Measurements from ENCODE around the gene MAGEB3.

- no peak for TF ChIP-seq RAD21 (IDR thresholded peaks at IDR 0.05; ENCODE audit: low read length)
- TF ChIP-seq CTCF (IDR thresholded peaks at IDR 0.05), result no peak
- TF ChIP-seq EP300 (IDR thresholded peaks at IDR 0.05; ENCODE audit: borderline replicate concordance in 1 of 2, low read depth in 1 of 2, low read length in 1 of 2), result no peak
- no peak for TF ChIP-seq NRF1 (IDR thresholded peaks at IDR 0.05; ENCODE audit: low read depth, low read length)
- TF ChIP-seq MAX (IDR thresholded peaks at IDR 0.05; ENCODE audit: low read depth), result no peak
- no peak for TF ChIP-seq EZH2phosphoT487 (IDR thresholded peaks at IDR 0.05; ENCODE audit: borderline replicate concordance, low read depth)
- no peak for TF ChIP-seq PBX3 (IDR thresholded peaks at IDR 0.05)
- no peak for TF ChIP-seq USF2 (IDR thresholded peaks at IDR 0.05; ENCODE audit: borderline replicate concordance, low read depth, low read length)
- TF ChIP-seq REST (IDR thresholded peaks at IDR 0.05; ENCODE audit: low read depth, low read length), result no peak
- TF ChIP-seq POLR2AphosphoS5 (IDR thresholded peaks at IDR 0.05; ENCODE audit: low read depth, low read length), result no peak
- TF ChIP-seq MXI1 (IDR thresholded peaks at IDR 0.05; ENCODE audit: low read depth, low read length), result no peak
- no peak for TF ChIP-seq YY1 (IDR thresholded peaks at IDR 0.05; ENCODE audit: low read depth)
- TF ChIP-seq RCOR1 (IDR thresholded peaks at IDR 0.05; ENCODE audit: low read length), result no peak
These were observed 11.1 kb upstream of the MAGEB3 start for GRCh38 chrX:30219372-30219771.
